ENCODE measurements around the gene DGKI.

The DGKI gene

GRCh38 chr7:137846827-137847567 lies at the start of gene DGKI:
TSS of gene DGKI (minus strand) at chr7:137846974.
- TF ChIP-seq CTCF (IDR thresholded peaks at IDR 0.05; ENCODE audit: low read depth, low read length, poor library complexity, severe bottlenecking) = no peak
- no peak for TF ChIP-seq EZH2phosphoT487 (IDR thresholded peaks at IDR 0.05; ENCODE audit: borderline replicate concordance, low read length)
- no peaks in the 10 kb centered on the region for H3K4me1 ChIP-seq (ENCODE audit: control insufficient read depth, low read length)
- H3K4me3 ChIP-seq (ENCODE audit: low read length) = no peak within 1 kb of the TSS
- H3K9me3 ChIP-seq (ENCODE audit: control insufficient read depth, insufficient read depth, low read length) = no peaks in the 10 kb centered on the region
- H3K4me2 ChIP-seq (ENCODE audit: low read length) = no peak within 1 kb of the TSS
- H3K9me2 ChIP-seq (replicated peaks; ENCODE audit: control insufficient read depth, low read length) = no peaks in the 10 kb centered on the region
- no peaks in the 10 kb centered on the region for H3F3A ChIP-seq (ENCODE audit: control insufficient read depth, insufficient read depth)
- no peaks in the 10 kb centered on the region for H3K36me3 ChIP-seq (ENCODE audit: control insufficient read depth, low read length)
- H4K20me1 ChIP-seq (ENCODE audit: control insufficient read depth, insufficient read depth, low read depth, low read length) = no peaks in the 10 kb centered on the region
- H3K27me3 ChIP-seq (ENCODE audit: control insufficient read depth, low read length) = no peaks in the 10 kb centered on the region
- H3K27ac ChIP-seq (ENCODE audit: low read depth, low read length) = no peak within 1 kb of the TSS
- no peaks in the 10 kb centered on the region for H3K79me2 ChIP-seq (ENCODE audit: control insufficient read depth, low read length)

- TF ChIP-seq CTCF (IDR thresholded peaks at IDR 0.05; ENCODE audit: low read depth, low read length, poor library complexity, severe bottlenecking) = no peak
- TF ChIP-seq EZH2phosphoT487 (IDR thresholded peaks at IDR 0.05; ENCODE audit: borderline replicate concordance, low read length) = no peak
- no peak overlapping the region for H3K4me3 ChIP-seq (ENCODE audit: low read length)
- H3K9me2 ChIP-seq (replicated peaks; ENCODE audit: control insufficient read depth, low read length) = no peaks in the 10 kb centered on the region
- no peak overlapping the region for H3K4me2 ChIP-seq (ENCODE audit: low read length)
- no peaks in the 10 kb centered on the region for H3F3A ChIP-seq (ENCODE audit: control insufficient read depth, insufficient read depth)
- H3K9me3 ChIP-seq (ENCODE audit: control insufficient read depth, insufficient read depth, low read length) = no peaks in the 10 kb centered on the region
- H3K79me2 ChIP-seq (ENCODE audit: control insufficient read depth, low read length) = no peaks in the 10 kb centered on the region
- peaks cover 5% of the 10 kb centered on the region for H3K4me1 ChIP-seq (ENCODE audit: control insufficient read depth, low read length)
- no peaks in the 10 kb centered on the region for H4K20me1 ChIP-seq (ENCODE audit: control insufficient read depth, insufficient read depth, low read depth, low read length)
- peaks cover 7% of the 10 kb centered on the region; the same call in 1 of the 2 replicates for H3K27me3 ChIP-seq (ENCODE audit: control insufficient read depth, low read length)
- H3K27ac ChIP-seq (ENCODE audit: low read depth, low read length) = no peak overlapping the region
- no peaks in the 10 kb centered on the region for H3K36me3 ChIP-seq (ENCODE audit: control insufficient read depth, low read length)
Measured at GRCh38 chr7:137895301-137896221, 48.8 kb upstream of the DGKI start.

- TF ChIP-seq CTCF (IDR thresholded peaks at IDR 0.05; ENCODE audit: low read depth, low read length, poor library complexity, severe bottlenecking) (no peak), EZH2phosphoT487 (IDR thresholded peaks at IDR 0.05; ENCODE audit: borderline replicate concordance, low read length) (no peak)
- Histone ChIP-seq H3K36me3 (ENCODE audit: control insufficient read depth, low read length) (no peaks in the 10 kb centered on the region), H3K4me2 (ENCODE audit: low read length) (no peak overlapping the region), H3K4me3 (ENCODE audit: low read length) (no peak overlapping the region), H3K9me2 (replicated peaks; ENCODE audit: control insufficient read depth, low read length) (no peaks in the 10 kb centered on the region), H3K27me3 (ENCODE audit: control insufficient read depth, low read length) (no peaks in the 10 kb centered on the region), H3K4me1 (ENCODE audit: control insufficient read depth, low read length) (no peaks in the 10 kb centered on the region), H3F3A (ENCODE audit: control insufficient read depth, insufficient read depth) (no peaks in the 10 kb centered on the region), H4K20me1 (ENCODE audit: control insufficient read depth, insufficient read depth, low read depth, low read length) (no peaks in the 10 kb centered on the region), H3K27ac (ENCODE audit: low read depth, low read length) (no peak overlapping the region), H3K79me2 (ENCODE audit: control insufficient read depth, low read length) (no peaks in the 10 kb centered on the region), H3K9me3 (ENCODE audit: control insufficient read depth, insufficient read depth, low read length) (no peaks in the 10 kb centered on the region)
Measured at GRCh38 chr7:137893143-137893742, 46.5 kb upstream of the DGKI start.
